Thyroid gland (tissue), 4 donors: ENCODE measurements around the gene EPB41L4A. TPM values are rescaled to one million over a fixed set of nuclear protein-coding genes. Genes with fewer than 3 reads are reported as not detected.

Source experiments
- DNase-seq, 2 donors: peaks; one replicate each; pipeline ENCODE4 v3.0.0-alpha.2; 2019
- H3K27ac ChIP-seq, 3 donors: fragments of 200-600 bp; sonication (generic); 1 replicate in 2 of 3; 2 replicates in 1 of 3; pipeline ENCODE4 v1.5.1; 2016 to 2019; ENCODE audit warnings: mild to moderate bottlenecking in 1 of 3, moderate library complexity in 1 of 3
- H3K27me3 ChIP-seq: fragments of 200-600 bp; sonication (generic); one replicate; pipeline ENCODE4 v1.5.1; 2019
- H3K36me3 ChIP-seq, 2 donors: fragments of 200-600 bp; sonication (generic); one replicate each; pipeline ENCODE4 v1.5.1; 2016 to 2019
- H3K4me1 ChIP-seq, 2 donors: fragments of 200-600 bp; sonication (generic); one replicate each; pipeline ENCODE4 v1.5.1; 2017 to 2019
- H3K4me3 ChIP-seq, 3 donors: fragments of 200-600 bp; sonication (generic); replicated peaks in 1 of 3; 1 replicate in 2 of 3; 2 replicates in 1 of 3; pipeline ENCODE4 v1.5.1; 2016; ENCODE audit warnings: mild to moderate bottlenecking in 1 of 3
- H3K9me3 ChIP-seq: fragments of 200-600 bp; sonication (generic); one replicate; pipeline ENCODE4 v1.5.1; 2017
- POLR2A ChIP-seq, 2 donors: fragments of 450-650 bp; IDR thresholded peaks; one replicate each; pipeline ENCODE4 v1.6.1; 2017; ENCODE audit warnings: antibody characterized with exemption in 2 of 2, mild to moderate bottlenecking in 2 of 2, moderate library complexity in 1 of 2
- WGBS, 2 donors: methylation state at CpG; one replicate each; pipeline ENCODE4 v1.1.5; 2017; 5-methylcytosine and 5-hydroxymethylcytosine counted together
- intact Hi-C: fragments of 100-400 bp; cut with DNase I; formaldehyde crosslinking; loops from one replicate; pipeline ENCODE4 v1.15.1; 2023
- total RNA-seq, 4 donors: library from RNA; depleted of rRNA; stranded (reverse); fragments of >200 nt; gene quantifications; one replicate each; pipeline ENCODE4 v1.2.3, GENCODE V29; 2016
- TF ChIP-seq, protein P1 (sequence below), 6 experiments: fragments of 200-600 bp in 3 of 6; fragments of 450-650 bp in 3 of 6; sonication (generic) in 3 of 6; IDR thresholded peaks; one replicate each; pipeline ENCODE4 v1.5.1; 2016 to 2019; ENCODE audit warnings: antibody characterized with exemption in 6 of 6, mild to moderate bottlenecking in 2 of 6, inconsistent platforms in 1 of 6, moderate library complexity in 1 of 6

Gene EPB41L4A
- total RNA-seq, 4 donors from 2014 or later, result 31.9 to 44.2 (median 37.5) TPM

- H3K4me1 ChIP-seq, result peaks cover 33 to 54% of the 10 kb centered on the region in 2 donors
- intact Hi-C loops, result no loop called here
- H3K36me3 ChIP-seq, result no peaks in the 10 kb centered on the region
- H3K27ac ChIP-seq, result no peak overlapping the region
- no peaks in the 10 kb centered on the region for H3K9me3 ChIP-seq
- no peaks in the 10 kb centered on the region for H3K27me3 ChIP-seq
- WGBS, 2 donors, result 87 to 92% methylated on average over 4 to 5 of the region's 5 CpGs
- TF ChIP-seq, protein P1, sequence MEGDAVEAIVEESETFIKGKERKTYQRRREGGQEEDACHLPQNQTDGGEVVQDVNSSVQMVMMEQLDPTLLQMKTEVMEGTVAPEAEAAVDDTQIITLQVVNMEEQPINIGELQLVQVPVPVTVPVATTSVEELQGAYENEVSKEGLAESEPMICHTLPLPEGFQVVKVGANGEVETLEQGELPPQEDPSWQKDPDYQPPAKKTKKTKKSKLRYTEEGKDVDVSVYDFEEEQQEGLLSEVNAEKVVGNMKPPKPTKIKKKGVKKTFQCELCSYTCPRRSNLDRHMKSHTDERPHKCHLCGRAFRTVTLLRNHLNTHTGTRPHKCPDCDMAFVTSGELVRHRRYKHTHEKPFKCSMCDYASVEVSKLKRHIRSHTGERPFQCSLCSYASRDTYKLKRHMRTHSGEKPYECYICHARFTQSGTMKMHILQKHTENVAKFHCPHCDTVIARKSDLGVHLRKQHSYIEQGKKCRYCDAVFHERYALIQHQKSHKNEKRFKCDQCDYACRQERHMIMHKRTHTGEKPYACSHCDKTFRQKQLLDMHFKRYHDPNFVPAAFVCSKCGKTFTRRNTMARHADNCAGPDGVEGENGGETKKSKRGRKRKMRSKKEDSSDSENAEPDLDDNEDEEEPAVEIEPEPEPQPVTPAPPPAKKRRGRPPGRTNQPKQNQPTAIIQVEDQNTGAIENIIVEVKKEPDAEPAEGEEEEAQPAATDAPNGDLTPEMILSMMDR (IDR thresholded peaks at IDR 0.05), result no peak
- TF ChIP-seq POLR2A (IDR thresholded peaks at IDR 0.05), result no peak
- no peak for DNase-seq
- H3K4me3 ChIP-seq, result no peak overlapping the region
These were observed 32.3 kb downstream of the EPB41L4A start for GRCh38 chr5:112386766-112387165.

- intact Hi-C loops, result no loop called here
- no peaks in the 10 kb centered on the region for H3K27me3 ChIP-seq
- H3K4me1 ChIP-seq, result peaks cover 33 to 48% of the 10 kb centered on the region in 2 donors
- TF ChIP-seq, protein P1 (IDR thresholded peaks at IDR 0.05), result no peak
- TF ChIP-seq POLR2A (IDR thresholded peaks at IDR 0.05), result no peak
- WGBS, 2 donors, result 93 to 95% methylated on average over 1 of the region's 1 CpG
- H3K9me3 ChIP-seq, result no peaks in the 10 kb centered on the region
- no peak overlapping the region for H3K4me3 ChIP-seq
- no peak for DNase-seq
- no peaks in the 10 kb centered on the region for H3K36me3 ChIP-seq
- H3K27ac ChIP-seq, result no peak overlapping the region
These were observed 33.1 kb downstream of the EPB41L4A start for GRCh38 chr5:112385969-112386368.

DNA sequence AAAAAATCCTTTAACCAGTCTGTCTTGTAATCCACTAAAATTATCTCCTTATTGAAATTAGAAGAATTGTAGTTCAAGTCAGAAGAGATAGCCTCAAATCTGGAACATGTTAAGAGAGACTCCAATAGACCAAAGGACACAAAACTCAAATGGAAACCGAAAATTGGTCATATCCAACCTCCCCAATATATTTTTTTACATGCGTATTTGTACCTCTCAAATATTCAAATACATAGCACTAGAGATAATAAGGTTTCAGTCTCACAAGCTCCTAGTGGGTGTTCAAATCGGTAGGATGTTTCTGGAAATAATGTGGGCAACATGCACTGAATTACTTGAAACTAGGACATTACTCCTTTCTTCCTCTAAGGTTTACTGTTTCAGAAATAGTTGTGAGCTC, 33.5 kb downstream of the EPB41L4A start:
- H3K9me3 ChIP-seq, result no peaks in the 10 kb centered on the region
- H3K4me1 ChIP-seq, result peaks cover 33 to 48% of the 10 kb centered on the region in 2 donors
- no peak for DNase-seq
- no peak overlapping the region for H3K4me3 ChIP-seq
- H3K36me3 ChIP-seq, result no peaks in the 10 kb centered on the region
- TF ChIP-seq, protein P1 (IDR thresholded peaks at IDR 0.05), result no peak
- TF ChIP-seq POLR2A (IDR thresholded peaks at IDR 0.05), result no peak
- intact Hi-C loops, result no loop called here
- WGBS, 2 donors, result 92 to 98% methylated on average over 3 of the region's 3 CpGs
- no peaks in the 10 kb centered on the region for H3K27me3 ChIP-seq
- H3K27ac ChIP-seq, result no peak overlapping the region

GRCh38 chr5:112384523-112384922, 34.6 kb downstream of the EPB41L4A start:
- no peak overlapping the region for H3K4me3 ChIP-seq
- DNase-seq, result no peak
- H3K36me3 ChIP-seq, result no peaks in the 10 kb centered on the region
- TF ChIP-seq, protein P1 (IDR thresholded peaks at IDR 0.05), result no peak
- TF ChIP-seq POLR2A (IDR thresholded peaks at IDR 0.05), result no peak
- no peaks in the 10 kb centered on the region for H3K9me3 ChIP-seq
- H3K27ac ChIP-seq, result no peak overlapping the region
- intact Hi-C loops, result no loop called here
- 85% methylated on average over 3 of the region's 3 CpGs for WGBS, 2 donors
- H3K27me3 ChIP-seq, result no peaks in the 10 kb centered on the region
- H3K4me1 ChIP-seq, result peaks cover 25 to 44% of the 10 kb centered on the region in 2 donors

DNA sequence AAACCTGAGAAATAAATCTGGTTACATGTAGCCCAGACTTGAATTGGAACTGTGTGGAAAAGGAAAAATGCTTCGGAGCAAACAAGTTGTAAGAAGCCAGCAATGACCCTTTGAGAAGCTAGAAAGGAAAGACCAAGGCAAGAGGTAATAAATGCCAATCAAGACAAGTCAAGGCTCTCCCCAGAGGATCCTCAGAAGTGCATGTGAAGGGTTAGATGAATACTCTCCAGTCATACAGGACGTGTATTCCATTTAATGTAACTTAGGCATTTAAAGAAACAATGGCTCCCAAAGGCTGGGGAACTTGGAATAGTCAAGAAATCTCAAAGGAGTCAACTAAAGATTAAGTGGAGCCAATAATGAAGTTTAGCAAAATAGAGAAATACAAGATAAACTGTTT, 36.2 kb downstream of the EPB41L4A start:
- H3K9me3 ChIP-seq, result no peaks in the 10 kb centered on the region
- no peak overlapping the region for H3K27ac ChIP-seq
- H3K4me1 ChIP-seq, result peaks cover 8 to 39% of the 10 kb centered on the region in 2 donors
- DNase-seq, result no peak
- H3K36me3 ChIP-seq, result no peaks in the 10 kb centered on the region
- H3K27me3 ChIP-seq, result no peaks in the 10 kb centered on the region
- TF ChIP-seq POLR2A (IDR thresholded peaks at IDR 0.05), result no peak
- TF ChIP-seq, protein P1 (IDR thresholded peaks at IDR 0.05), result no peak
- H3K4me3 ChIP-seq, result no peak overlapping the region
- 74 to 78% methylated on average over 2 of the region's 2 CpGs for WGBS, 2 donors
- intact Hi-C loops, result no loop called here
